Measurements from ENCODE around the gene SETBP1.

DNA sequence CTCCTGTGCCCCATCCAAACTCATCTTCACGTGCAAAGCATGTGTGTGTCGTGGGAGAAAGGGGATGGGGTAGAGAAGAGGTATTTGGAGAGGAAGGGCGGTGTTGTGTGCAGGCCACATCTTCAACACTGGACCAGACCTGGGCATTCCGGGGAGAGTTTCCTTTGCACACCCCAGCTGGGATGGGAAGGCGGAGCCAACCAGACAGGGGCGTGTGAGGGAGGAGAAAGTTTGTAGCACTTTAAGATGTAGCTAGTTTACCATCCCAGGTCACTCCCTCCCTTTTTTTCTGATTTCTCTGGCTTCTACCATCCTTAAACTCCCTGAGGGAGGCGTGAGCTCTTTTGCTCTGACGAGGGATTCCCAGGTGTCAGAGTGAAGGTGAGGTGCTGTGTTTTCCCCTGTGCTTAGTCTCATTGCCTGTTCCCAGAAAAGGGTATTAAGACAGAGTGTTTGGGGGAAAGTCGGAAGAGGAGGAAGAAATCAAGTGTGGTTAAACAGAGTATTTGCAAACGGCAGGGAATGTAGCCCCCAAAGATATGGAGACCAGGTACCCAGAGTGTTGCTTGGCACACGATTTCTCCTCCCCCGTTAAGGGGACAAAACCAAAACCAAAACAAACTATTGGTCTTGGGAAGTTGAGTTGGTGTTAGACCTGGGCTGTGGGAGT, 1.6 kb downstream of the SETBP1 start:
- TF ChIP-seq CTCF (IDR thresholded peaks at IDR 0.05) (no peak), EZH2phosphoT487 (IDR thresholded peaks at IDR 0.05) (no peak), EZH2 (IDR thresholded peaks at IDR 0.05) (no peak)

Measured in neural progenitor cell (in vitro differentiated cells).